A549 (cell line): Measurements from ENCODE around the gene DUSP3. TPM values are rescaled to one million over a fixed set of nuclear protein-coding genes. Genes with fewer than 3 reads are reported as not detected.

ENCODE experiments used
- ATAC-seq, 2 experiments: fragments of 200-7000 bp in 1 of 2; fragments of >200 bp in 1 of 2; cut with Nextera tagmentation in 1 of 2; cut with Tn5 transposase in 1 of 2; 3 replicates each; pipeline versions ENCODE4 v1.8.0 to v1.9.1; 2018 to 2020; ENCODE audit warnings: mild to moderate bottlenecking in 1 of 2, moderate library complexity in 1 of 2
- CTCF ChIA-PET: fragments of 300-600 bp; sonication (Branson Sonifier 250); formaldehyde crosslinking; extraction: SDS; loops from one replicate; lab custom pipeline; 2021; ENCODE audit warnings: antibody characterized with exemption, inconsistent platforms; lab: Yijun Ruan, JAX
- POLR2A ChIA-PET: fragments of 350-600 bp; formaldehyde crosslinking; extraction: SDS; loops from one replicate; lab custom pipeline; 2021; ENCODE audit warnings: antibody characterized with exemption, inconsistent platforms; lab: Yijun Ruan, JAX
- DNase-seq, 2 experiments: peaks; one replicate each; pipeline versions ENCODE4 v3.0.0 to v3.0.0-alpha.2; 2011 to 2016; ENCODE audit warnings: low read depth in 1 of 2, low spot score in 1 of 2
- FAIRE-seq: peaks from 2 replicates; lab custom pipeline; 2011; peaks lifted over from hg19 to GRCh38; lab: Jason Lieb, UNC
- H3K27ac ChIP-seq, 2 experiments: fragments of >200 bp; sonication (Bioruptor Twin); formaldehyde crosslinking; 3 replicates each; pipeline ENCODE4 v1.5.1; 2016 to 2017
- H3K4me1 ChIP-seq: fragments of >200 bp; sonication (Bioruptor Twin); formaldehyde crosslinking; 3 replicates; pipeline ENCODE4 v1.6.1; 2016
- H3K4me2 ChIP-seq: fragments of >200 bp; sonication (Bioruptor Twin); formaldehyde crosslinking; 3 replicates; pipeline ENCODE4 v1.6.1; 2016
- H3K4me3 ChIP-seq: fragments of >200 bp; sonication (Bioruptor Twin); formaldehyde crosslinking; 3 replicates; pipeline ENCODE4 v1.5.1; 2016
- H3K9me3 ChIP-seq: fragments of >200 bp; sonication (Bioruptor Twin); formaldehyde crosslinking; 3 replicates; pipeline ENCODE4 v1.6.1; 2016
- CHD2 ChIP-seq: fragments of 150-350 bp; IDR thresholded peaks from 2 replicates; pipeline ENCODE4 v1.6.1; 2014; ENCODE audit warnings: low read length; ENCODE audit not compliant: partially characterized antibody
- CHD4 ChIP-seq: fragments of 200-600 bp; sonication (generic); IDR thresholded peaks from 2 replicates; pipeline ENCODE4 v1.6.1; 2016; ENCODE audit warnings: antibody characterized with exemption, mild to moderate bottlenecking, borderline replicate concordance
- EHF ChIP-seq: fragments of 250-450 bp; sonication (Bioruptor Pico); IDR thresholded peaks from 2 replicates; pipeline ENCODE4 v1.5.0; 2020; ENCODE audit warnings: mild to moderate bottlenecking
- EHMT2 ChIP-seq: fragments of 200-600 bp; sonication (generic); IDR thresholded peaks from 2 replicates; pipeline ENCODE4 v1.6.1; 2016; ENCODE audit warnings: antibody characterized with exemption, low read depth, mild to moderate bottlenecking, moderate library complexity
- ESRRA ChIP-seq: fragments of 150-350 bp; IDR thresholded peaks from 2 replicates; pipeline ENCODE4 v1.6.1; 2014; ENCODE audit warnings: mild to moderate bottlenecking, low read length, borderline replicate concordance
- FOSB ChIP-seq: fragments of 250-450 bp; sonication (Bioruptor Pico); IDR thresholded peaks from 2 replicates; pipeline ENCODE4 v1.5.0; 2020; ENCODE audit warnings: mild to moderate bottlenecking, moderate library complexity
- FOXS1 ChIP-seq: fragments of 250-450 bp; sonication (Bioruptor Pico); IDR thresholded peaks from 2 replicates; pipeline ENCODE4 v1.5.0; 2020; ENCODE audit warnings: mild to moderate bottlenecking, moderate library complexity
- GATA3 ChIP-seq: IDR thresholded peaks from 2 replicates; pipeline ENCODE4 v1.6.1; 2012; ENCODE audit warnings: borderline replicate concordance
- HES2 ChIP-seq: fragments of >200 bp; sonication (Bioruptor Twin); formaldehyde crosslinking; IDR thresholded peaks from 2 replicates; pipeline ENCODE4 v1.6.1; 2016
- HEYL ChIP-seq: fragments of 250-450 bp; sonication (Bioruptor Pico); IDR thresholded peaks from 2 replicates; pipeline ENCODE4 v1.8.0; 2021; ENCODE audit warnings: mild to moderate bottlenecking, moderate library complexity
- HOXB13 ChIP-seq: fragments of 250-450 bp; sonication (Bioruptor Pico); IDR thresholded peaks from 2 replicates; pipeline ENCODE4 v1.5.0; 2020; ENCODE audit warnings: low read depth, mild to moderate bottlenecking, moderate library complexity
- JUN ChIP-seq, 2 experiments: fragments of >200 bp; sonication (Bioruptor Twin); formaldehyde crosslinking; IDR thresholded peaks; 2 replicates in 1 of 2; 3 replicates in 1 of 2; pipeline ENCODE4 v1.6.1; 2016 to 2017
- KDM5A ChIP-seq: fragments of 200-600 bp; sonication (generic); IDR thresholded peaks from 2 replicates; pipeline ENCODE4 v1.6.1; 2016; ENCODE audit warnings: antibody characterized with exemption, mild to moderate bottlenecking
- MAFK ChIP-seq: fragments of 450-650 bp; IDR thresholded peaks from 2 replicates; pipeline ENCODE4 v1.6.1; 2014; ENCODE audit not compliant: partially characterized antibody
- MAZ ChIP-seq: fragments of 150-350 bp; IDR thresholded peaks from 2 replicates; pipeline ENCODE4 v1.6.1; 2014; ENCODE audit warnings: antibody characterized with exemption, low read depth, low read length, borderline replicate concordance
- MYC ChIP-seq: IDR thresholded peaks from 2 replicates; pipeline ENCODE4 v1.6.1; 2012; ENCODE audit warnings: mild to moderate bottlenecking, inconsistent platforms, low read length, improper control_type of control experiment, borderline replicate concordance
- NFE2L2 ChIP-seq: fragments of 150-350 bp; conservative IDR thresholded peaks from 2 replicates; pipeline ENCODE4 v1.6.1; 2014; ENCODE audit warnings: low read length
- NPAS2 ChIP-seq: fragments of 250-450 bp; sonication (Bioruptor Pico); IDR thresholded peaks from 2 replicates; pipeline ENCODE4 v1.8.0; 2022; ENCODE audit warnings: mild to moderate bottlenecking, moderate library complexity, borderline replicate concordance
- NR3C1 ChIP-seq: fragments of >200 bp; sonication (Bioruptor Twin); formaldehyde crosslinking; IDR thresholded peaks from 3 replicates; pipeline ENCODE4 v1.6.1; 2017
- RFX5 ChIP-seq: fragments of 450-650 bp; IDR thresholded peaks from 2 replicates; pipeline ENCODE4 v1.7.1; 2014; ENCODE audit warnings: antibody characterized with exemption, mild to moderate bottlenecking, moderate library complexity
- RNF2 ChIP-seq: fragments of 200-600 bp; sonication (generic); IDR thresholded peaks from 2 replicates; pipeline ENCODE4 v1.6.1; 2016; ENCODE audit warnings: low read depth, mild to moderate bottlenecking, antibody characterized with exemption, moderate library complexity, borderline replicate concordance
- SMC3 ChIP-seq: fragments of >200 bp; sonication (Bioruptor Twin); formaldehyde crosslinking; IDR thresholded peaks from 3 replicates; pipeline ENCODE4 v1.6.1; 2018; ENCODE audit warnings: inconsistent platforms
- SREBF2 ChIP-seq: fragments of 450-650 bp; IDR thresholded peaks from 2 replicates; pipeline ENCODE4 v1.6.1; 2014; ENCODE audit warnings: mild to moderate bottlenecking, moderate library complexity
- TFCP2L1 ChIP-seq: fragments of 250-450 bp; sonication (Bioruptor Pico); IDR thresholded peaks from 2 replicates; pipeline ENCODE4 v1.5.0; 2021; ENCODE audit warnings: mild to moderate bottlenecking
- ZC3H11A ChIP-seq: fragments of 450-650 bp; IDR thresholded peaks from 2 replicates; pipeline ENCODE4 v1.6.1; 2014; ENCODE audit warnings: antibody characterized with exemption, mild to moderate bottlenecking
- ZSCAN20 ChIP-seq: fragments of 250-450 bp; sonication (Bioruptor Pico); IDR thresholded peaks from 2 replicates; pipeline ENCODE4 v1.8.0; 2022; ENCODE audit warnings: mild to moderate bottlenecking, moderate library complexity
- WGBS: methylation state at CpG from one replicate; pipeline ENCODE4 v1.1.6; 2017; ENCODE audit errors: missing lambda C conversion rate; 5-methylcytosine and 5-hydroxymethylcytosine counted together
- polyA plus RNA-seq, 4 experiments: library from polyadenylated mRNA; depleted of rRNA in 3 of 4; stranded (reverse); fragments of >200 nt; fragmentation: RNase III in 1 of 4; extraction: RNeasy Plus Mini Kit Qiagen cat#74134 plus additional on column Dnase treatment in 1 of 4; gene quantifications; 2 replicates in 3 of 4; 3 replicates in 1 of 4; pipeline ENCODE4 v1.2.3, GENCODE V29; 2011 to 2017
- TF ChIP-seq, protein P1 (sequence below): fragments of 200-600 bp; sonication (generic); IDR thresholded peaks from 2 replicates; pipeline ENCODE4 v1.6.1; 2016; ENCODE audit warnings: antibody characterized with exemption, mild to moderate bottlenecking, moderate library complexity

The DUSP3 gene
- polyA plus RNA-seq, 2 of the 4 experiments (the other 2 are of a cell fraction), result 60.0 to 62.2 TPM

DNA sequence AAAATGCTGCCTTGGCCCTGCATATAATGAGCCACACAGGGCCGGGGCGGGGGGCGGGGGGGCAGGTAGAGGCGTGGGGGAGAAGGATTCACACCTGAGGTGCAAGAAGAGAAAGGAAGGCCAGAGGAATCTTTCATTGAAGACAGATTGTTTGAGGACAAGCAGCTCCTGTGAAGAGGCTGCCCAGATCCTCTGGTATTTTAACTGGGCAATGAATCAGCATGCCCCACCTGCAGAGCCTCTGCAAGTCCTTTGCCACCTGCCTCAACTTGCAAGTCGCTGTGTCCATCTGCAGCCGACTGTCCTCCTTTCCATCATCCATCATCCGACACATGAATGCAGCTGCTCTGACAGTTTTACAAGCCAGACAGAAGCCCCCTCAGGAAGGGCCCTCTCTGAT, 18.9 kb downstream of the DUSP3 start (continued):
- TF ChIP-seq, protein P1, sequence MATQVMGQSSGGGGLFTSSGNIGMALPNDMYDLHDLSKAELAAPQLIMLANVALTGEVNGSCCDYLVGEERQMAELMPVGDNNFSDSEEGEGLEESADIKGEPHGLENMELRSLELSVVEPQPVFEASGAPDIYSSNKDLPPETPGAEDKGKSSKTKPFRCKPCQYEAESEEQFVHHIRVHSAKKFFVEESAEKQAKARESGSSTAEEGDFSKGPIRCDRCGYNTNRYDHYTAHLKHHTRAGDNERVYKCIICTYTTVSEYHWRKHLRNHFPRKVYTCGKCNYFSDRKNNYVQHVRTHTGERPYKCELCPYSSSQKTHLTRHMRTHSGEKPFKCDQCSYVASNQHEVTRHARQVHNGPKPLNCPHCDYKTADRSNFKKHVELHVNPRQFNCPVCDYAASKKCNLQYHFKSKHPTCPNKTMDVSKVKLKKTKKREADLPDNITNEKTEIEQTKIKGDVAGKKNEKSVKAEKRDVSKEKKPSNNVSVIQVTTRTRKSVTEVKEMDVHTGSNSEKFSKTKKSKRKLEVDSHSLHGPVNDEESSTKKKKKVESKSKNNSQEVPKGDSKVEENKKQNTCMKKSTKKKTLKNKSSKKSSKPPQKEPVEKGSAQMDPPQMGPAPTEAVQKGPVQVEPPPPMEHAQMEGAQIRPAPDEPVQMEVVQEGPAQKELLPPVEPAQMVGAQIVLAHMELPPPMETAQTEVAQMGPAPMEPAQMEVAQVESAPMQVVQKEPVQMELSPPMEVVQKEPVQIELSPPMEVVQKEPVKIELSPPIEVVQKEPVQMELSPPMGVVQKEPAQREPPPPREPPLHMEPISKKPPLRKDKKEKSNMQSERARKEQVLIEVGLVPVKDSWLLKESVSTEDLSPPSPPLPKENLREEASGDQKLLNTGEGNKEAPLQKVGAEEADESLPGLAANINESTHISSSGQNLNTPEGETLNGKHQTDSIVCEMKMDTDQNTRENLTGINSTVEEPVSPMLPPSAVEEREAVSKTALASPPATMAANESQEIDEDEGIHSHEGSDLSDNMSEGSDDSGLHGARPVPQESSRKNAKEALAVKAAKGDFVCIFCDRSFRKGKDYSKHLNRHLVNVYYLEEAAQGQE, result no peak
- TF ChIP-seq HES2 (no peak), NPAS2 (no peak), SMC3 (no peak), CHD4 (no peak), MAZ (no peak), FOXS1 (CRISPR knock-in tag) (no peak), KDM5A (no peak)

DNA sequence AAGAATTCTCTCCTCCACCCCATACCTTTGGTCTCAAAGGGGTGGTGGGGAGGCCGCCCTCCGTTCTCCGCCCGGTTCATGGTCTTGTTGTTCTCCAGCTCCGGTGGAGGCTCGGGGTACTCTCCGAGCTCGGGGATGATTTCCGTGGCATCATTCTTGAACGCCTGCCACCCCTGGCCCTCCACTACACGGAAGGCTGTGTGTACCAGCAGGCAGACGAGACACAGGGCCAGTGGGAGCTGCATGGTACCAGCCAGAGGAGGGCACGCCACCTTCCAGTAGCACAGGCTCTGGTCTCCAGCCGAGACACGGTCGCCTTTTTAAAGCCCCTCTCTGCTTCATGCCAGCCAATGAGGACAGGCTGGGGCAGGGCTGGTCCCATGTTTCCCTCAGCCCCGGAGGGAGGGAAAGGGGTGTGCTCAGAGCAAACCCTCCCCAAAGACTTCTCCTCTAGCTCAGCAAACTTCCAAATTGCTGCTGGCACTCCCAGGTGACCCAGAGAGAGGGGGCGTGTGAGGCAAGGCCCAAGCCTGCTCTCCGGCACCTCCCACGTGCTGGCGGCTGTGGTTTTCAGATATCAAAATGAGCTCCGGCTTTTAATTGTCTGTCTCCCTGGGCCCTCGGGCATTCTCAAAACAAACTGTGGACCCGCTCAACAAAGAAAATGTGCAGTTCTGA, 20.1 kb downstream of the DUSP3 start, which contains the start of gene SOST:
Gene SOST, minus strand, starts transcription at position 295 of the 678 bp plus-strand sequence. Its CDS starts 50 bp downstream, at position 245.
- H3K27ac ChIP-seq, result peak within 1 kb of the TSS in 1 of 2 experiments; percentile 13; a peak in 1 of 6 replicates
- ATAC-seq (no peak), DNase-seq (no peak), FAIRE-seq (no peak)
- no peak within 1 kb of the TSS for H3K4me2 ChIP-seq
- 88% methylated on average over 24 of the region's 24 CpGs for WGBS
- TF ChIP-seq ESRRA (no peak), RNF2 (no peak), SREBF2 (no peak)
- CTCF ChIA-PET, result interaction anchor here (1.0 to 13.9 kb wide), 11 partner anchors 8 to 215 kb away, joined by 3 to 288 read pairs (median 9); partner anchors contain the start of genes CD300LG and DUSP3
- no peak within 1 kb of the TSS for H3K4me3 ChIP-seq
- POLR2A ChIA-PET, result interaction anchor here (2.4 kb wide), 1 partner anchor 63 kb away, joined by 6 read pairs; no protein-coding TSS in a partner anchor
- no peaks in the 10 kb centered on the region for H3K9me3 ChIP-seq
- H3K4me1 ChIP-seq, result peaks cover 20% of the 10 kb centered on the region

DNA sequence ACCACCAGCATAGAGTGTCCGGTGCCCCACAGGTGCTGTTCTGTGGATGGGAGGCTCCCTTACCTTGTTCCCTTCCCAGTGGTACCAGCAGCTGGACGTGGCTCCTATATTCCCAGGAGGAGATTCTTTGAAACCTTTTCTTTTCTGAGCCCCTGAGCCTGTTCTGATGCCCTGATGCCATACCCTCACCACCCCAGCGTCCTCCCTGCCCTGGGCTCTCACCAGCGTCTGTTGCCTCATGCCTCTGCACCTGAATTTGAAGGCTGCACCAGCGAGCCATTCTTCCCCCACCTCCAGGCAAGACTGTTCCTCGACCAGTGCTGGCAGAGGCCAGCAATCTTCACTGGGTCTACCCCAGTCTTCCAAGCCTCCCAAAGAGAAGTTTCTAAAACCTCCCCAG, 20.7 kb downstream of the DUSP3 start:
- WGBS, result 61% methylated on average over 6 of the region's 6 CpGs
- no peaks in the 10 kb centered on the region for H3K9me3 ChIP-seq
- no peak for ATAC-seq
- H3K4me2 ChIP-seq, result no peak overlapping the region
- POLR2A ChIA-PET, result no interaction called here
- no peak for FAIRE-seq
- CTCF ChIA-PET, result interaction anchor here (1.2 to 13.9 kb wide), 8 partner anchors 9 to 215 kb away, joined by 3 to 288 read pairs (median 94); partner anchors contain the start of gene DUSP3
- no peak overlapping the region for H3K4me3 ChIP-seq
- no peak overlapping the region for H3K27ac ChIP-seq
- DNase-seq, result no peak
- TF ChIP-seq FOSB (CRISPR knock-in tag) (no peak), ZSCAN20 (CRISPR knock-in tag) (no peak), ZC3H11A (no peak), RFX5 (no peak), MAFK (no peak), SMC3 (no peak), HEYL (no peak), TFCP2L1 (CRISPR knock-in tag) (no peak), EHF (no peak), HOXB13 (CRISPR knock-in tag) (no peak), CHD2 (no peak), MYC (no peak), FOXS1 (CRISPR knock-in tag) (no peak), NR3C1 (no peak), NPAS2 (no peak), JUN (IDR thresholded peaks at IDR 0.05) (no peak), GATA3 (no peak), EHMT2 (no peak), NFE2L2 (no peak)
- H3K4me1 ChIP-seq, result peaks cover 20% of the 10 kb centered on the region
